Stimulated activated CD8-positive, alpha-beta memory T cell treated with anti-CD3 and anti-CD28 coated beads, Interleukin-4, amount 100 ng/mL, for 1 hour (primary cell): ENCODE data around the gene USP17L17.
"Not testable (repeated sequence)": the region's sequence is repeated elsewhere in the genome, so short reads cannot be mapped to it uniquely, and the experiment has no call there.

ENCODE experiments used
- DNase-seq, 2 donors: peaks; one replicate each; pipeline ENCODE4 v3.0.0-alpha.2; 2020; ENCODE audit warnings: low read depth in 2 of 2, low spot score in 1 of 2

USP17L17 gene, protein sequence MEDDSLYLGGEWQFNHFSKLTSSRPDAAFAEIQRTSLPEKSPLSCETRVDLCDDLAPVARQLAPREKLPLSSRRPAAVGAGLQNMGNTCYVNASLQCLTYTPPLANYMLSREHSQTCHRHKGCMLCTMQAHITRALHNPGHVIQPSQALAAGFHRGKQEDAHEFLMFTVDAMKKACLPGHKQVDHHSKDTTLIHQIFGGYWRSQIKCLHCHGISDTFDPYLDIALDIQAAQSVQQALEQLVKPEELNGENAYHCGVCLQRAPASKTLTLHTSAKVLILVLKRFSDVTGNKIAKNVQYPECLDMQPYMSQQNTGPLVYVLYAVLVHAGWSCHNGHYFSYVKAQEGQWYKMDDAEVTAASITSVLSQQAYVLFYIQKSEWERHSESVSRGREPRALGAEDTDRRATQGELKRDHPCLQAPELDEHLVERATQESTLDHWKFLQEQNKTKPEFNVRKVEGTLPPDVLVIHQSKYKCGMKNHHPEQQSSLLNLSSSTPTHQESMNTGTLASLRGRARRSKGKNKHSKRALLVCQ

DNA sequence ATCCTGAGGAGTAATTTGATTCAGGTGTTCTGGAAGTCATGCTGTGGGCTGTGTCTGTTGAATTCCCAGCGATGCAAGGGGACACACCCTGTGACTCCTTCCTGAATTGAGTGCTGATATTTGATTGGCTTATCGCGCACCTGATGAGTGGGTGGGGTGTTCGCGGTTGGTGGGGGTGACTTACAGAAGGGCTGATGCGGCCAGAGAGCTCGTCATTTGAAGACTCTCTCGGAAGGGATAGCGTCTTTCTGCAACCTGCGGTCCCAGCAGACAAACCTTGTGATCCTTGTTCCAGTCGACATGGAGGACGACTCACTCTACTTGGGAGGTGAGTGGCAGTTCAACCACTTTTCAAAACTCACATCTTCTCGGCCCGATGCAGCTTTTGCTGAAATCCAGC, at the start of gene USP17L17:
TSS of gene USP17L17 (plus strand) at position 301 of the 400 bp plus-strand sequence. CDS start at position 301, 0 bp downstream.
- not testable (repeated sequence) for DNase-seq

DNA sequence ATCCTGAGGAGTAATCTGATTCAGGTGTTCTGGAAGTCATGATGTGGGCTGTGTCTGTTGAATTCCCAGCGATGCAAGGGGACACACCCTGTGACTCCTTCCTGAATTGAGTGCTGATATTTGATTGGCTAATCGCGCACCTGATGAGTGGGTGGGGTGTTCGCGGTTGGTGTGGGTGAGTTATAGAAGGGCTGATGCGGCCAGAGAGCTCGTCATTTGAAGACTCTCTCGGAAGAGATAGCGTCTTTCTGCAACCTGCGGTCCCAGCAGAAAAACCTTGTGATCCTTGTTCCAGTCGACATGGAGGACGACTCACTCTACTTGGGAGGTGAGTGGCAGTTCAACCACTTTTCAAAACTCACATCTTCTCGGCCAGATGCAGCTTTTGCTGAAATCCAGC, 33.3 kb upstream of the USP17L17 start, which contains the start of gene USP17L10:
TSS of gene USP17L10 (plus strand) at position 301 of the 400 bp plus-strand sequence. CDS start at position 301, 0 bp downstream.
- not testable (repeated sequence) for DNase-seq

DNA sequence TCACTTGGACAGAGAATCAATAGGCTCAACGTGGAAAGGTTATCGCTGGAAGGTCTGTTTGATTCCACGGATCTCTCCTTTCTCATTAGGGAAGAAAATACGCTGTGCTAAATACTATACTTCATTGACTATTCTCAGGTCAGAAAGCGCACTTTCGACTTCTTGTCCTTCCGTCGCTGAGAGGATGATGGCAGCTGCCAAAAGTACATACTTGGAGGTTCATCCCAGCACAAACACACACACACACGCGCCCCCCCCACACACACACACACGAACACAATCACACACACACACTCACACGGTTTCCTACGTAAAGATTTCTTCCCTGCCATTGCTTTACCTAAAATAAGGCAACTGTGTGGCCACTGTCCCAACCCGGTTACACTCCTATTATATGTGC, 29.0 kb upstream of the USP17L17 start:
- DNase-seq, result not testable (repeated sequence)

DNA sequence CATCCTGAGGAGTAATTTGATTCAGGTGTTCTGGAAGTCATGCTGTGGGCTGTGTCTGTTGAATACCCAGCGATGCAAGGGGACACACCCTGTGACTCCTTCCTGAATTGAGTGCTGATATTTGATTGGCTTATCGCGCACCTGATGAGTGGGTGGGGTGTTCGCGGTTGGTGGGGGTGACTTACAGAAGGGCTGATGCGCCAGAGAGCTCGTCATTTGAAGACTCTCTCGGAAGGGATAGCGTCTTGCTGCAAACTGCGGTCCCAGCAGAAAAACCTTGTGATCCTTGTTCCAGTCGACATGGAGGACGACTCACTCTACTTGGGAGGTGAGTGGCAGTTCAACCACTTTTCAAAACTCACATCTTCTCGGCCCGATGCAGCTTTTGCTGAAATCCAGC, 28.6 kb upstream of the USP17L17 start, which contains the start of gene USP17L11:
TSS of gene USP17L11 (plus strand) at position 301 of the 400 bp plus-strand sequence. CDS start at position 301, 0 bp downstream.
- not testable (repeated sequence) for DNase-seq

DNA sequence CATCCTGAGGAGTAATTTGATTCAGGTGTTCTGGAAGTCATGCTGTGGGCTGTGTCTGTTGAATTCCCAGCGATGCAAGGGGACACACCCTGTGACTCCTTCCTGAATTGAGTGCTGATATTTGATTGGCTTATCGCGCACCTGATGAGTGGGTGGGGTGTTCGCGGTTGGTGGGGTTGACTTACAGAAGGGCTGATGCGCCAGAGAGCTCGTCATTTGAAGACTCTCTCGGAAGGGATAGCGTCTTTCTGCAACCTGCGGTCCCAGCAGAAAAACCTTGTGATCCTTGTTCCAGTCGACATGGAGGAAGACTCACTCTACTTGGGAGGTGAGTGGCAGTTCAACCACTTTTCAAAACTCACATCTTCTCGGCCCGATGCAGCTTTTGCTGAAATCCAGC, 23.8 kb upstream of the USP17L17 start, which contains the start of gene USP17L12:
TSS of gene USP17L12 (plus strand) at position 301 of the 400 bp plus-strand sequence. CDS start at position 301, 0 bp downstream.
- not testable (repeated sequence) for DNase-seq

DNA sequence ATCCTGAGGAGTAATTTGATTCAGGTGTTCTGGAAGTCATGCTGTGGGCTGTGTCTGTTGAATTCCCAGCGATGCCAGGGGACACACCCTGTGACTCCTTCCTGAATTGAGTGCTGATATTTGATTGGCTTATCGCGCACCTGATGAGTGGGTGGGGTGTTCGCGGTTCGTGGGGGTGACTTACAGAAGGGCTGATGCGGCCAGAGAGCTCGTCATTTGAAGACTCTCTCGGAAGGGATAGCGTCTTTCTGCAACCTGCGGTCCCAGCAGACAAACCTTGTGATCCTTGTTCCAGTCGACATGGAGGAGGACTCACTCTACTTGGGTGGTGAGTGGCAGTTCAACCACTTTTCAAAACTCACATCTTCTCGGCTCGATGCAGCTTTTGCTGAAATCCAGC, 19.1 kb upstream of the USP17L17 start, which contains the start of gene USP17L13:
TSS of gene USP17L13 (plus strand) at position 301 of the 400 bp plus-strand sequence. CDS start at position 301, 0 bp downstream.
- not testable (repeated sequence) for DNase-seq

DNA sequence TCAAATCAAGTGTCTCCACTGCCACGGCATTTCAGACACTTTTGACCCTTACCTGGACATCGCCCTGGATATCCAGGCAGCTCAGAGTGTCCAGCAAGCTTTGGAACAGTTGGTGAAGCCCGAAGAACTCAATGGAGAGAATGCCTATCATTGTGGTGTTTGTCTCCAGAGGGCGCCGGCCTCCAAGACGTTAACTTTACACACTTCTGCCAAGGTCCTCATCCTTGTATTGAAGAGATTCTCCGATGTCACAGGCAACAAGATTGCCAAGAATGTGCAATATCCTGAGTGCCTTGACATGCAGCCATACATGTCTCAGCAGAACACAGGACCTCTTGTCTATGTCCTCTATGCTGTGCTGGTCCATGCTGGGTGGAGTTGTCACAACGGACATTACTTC, 13.4 kb upstream of the USP17L17 start:
- not testable (repeated sequence) for DNase-seq

DNA sequence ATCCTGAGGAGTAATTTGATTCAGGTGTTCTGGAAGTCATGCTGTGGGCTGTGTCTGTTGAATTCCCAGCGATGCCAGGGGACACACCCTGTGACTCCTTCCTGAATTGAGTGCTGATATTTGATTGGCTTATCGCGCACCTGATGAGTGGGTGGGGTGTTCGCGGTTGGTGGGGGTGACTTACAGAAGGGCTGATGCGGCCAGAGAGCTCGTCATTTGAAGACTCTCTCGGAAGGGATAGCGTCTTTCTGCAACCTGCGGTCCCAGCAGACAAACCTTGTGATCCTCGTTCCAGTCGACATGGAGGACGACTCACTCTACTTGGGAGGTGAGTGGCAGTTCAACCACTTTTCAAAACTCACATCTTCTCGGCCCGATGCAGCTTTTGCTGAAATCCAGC, 9.6 kb upstream of the USP17L17 start, which contains the start of gene USP17L15:
TSS of gene USP17L15 (plus strand) at position 301 of the 400 bp plus-strand sequence. CDS start at position 301, 0 bp downstream.
- not testable (repeated sequence) for DNase-seq

DNA sequence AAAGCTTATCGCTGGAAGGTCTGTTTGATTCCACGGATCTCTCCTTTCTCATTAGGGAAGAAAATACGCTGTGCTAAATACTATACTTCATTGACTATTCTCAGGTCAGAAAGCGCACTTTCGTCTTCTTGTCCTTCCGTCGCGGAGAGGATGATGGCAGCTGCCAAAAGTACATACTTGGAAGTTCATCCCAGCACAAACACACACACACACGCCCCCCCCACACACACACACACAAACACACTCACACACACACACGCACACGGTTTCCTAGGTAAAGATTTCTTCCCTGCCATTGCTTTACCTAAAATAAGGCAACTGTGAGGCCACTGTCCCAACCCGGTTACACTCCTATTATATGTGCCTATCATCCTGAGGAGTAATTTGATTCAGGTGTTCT, 5.2 kb upstream of the USP17L17 start:
- DNase-seq, result not testable (repeated sequence)

DNA sequence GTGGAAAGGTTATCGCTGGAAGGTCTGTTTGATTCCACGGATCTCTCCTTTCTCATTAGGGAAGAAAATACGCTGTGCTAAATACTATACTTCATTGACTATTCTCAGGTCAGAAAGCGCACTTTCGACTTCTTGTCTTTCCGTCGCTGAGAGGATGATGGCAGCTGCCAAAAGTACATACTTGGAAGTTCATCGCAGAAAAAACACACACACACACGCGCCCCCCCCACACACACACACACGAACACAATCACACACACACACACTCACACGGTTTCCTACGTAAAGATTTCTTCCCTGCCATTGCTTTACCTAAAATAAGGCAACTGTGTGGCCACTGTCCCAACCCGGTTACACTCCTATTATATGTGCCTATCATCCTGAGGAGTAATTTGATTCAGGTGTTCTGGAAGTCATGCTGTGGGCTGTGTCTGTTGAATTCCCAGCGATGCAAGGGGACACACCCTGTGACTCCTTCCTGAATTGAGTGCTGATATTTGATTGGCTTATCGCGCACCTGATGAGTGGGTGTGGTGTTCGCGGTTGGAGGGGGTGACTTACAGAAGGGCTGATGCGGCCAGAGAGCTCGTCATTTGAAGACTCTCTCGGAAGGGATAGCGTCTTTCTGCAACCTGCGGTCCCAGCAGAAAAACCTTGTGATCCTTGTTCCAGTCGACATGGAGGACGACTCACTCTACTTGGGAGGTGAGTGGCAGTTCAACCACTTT, 4.4 kb downstream of the USP17L17 start, which contains the start of gene USP17L18:
TSS of gene USP17L18 (plus strand) at position 678 of the 728 bp plus-strand sequence. CDS start at position 678, 0 bp downstream.
- DNase-seq, result not testable (repeated sequence)

DNA sequence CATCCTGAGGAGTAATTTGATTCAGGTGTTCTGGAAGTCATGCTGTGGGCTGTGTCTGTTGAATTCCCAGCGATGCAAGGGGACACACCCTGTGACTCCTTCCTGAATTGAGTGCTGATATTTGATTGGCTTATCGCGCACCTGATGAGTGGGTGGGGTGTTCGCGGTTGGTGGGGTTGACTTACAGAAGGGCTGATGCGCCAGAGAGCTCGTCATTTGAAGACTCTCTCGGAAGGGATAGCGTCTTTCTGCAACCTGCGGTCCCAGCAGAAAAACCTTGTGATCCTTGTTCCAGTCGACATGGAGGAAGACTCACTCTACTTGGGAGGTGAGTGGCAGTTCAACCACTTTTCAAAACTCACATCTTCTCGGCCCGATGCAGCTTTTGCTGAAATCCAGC, 9.4 kb downstream of the USP17L17 start, which contains the start of gene USP17L19:
TSS of gene USP17L19 (plus strand) at position 301 of the 400 bp plus-strand sequence. CDS start at position 301, 0 bp downstream.
- not testable (repeated sequence) for DNase-seq

DNA sequence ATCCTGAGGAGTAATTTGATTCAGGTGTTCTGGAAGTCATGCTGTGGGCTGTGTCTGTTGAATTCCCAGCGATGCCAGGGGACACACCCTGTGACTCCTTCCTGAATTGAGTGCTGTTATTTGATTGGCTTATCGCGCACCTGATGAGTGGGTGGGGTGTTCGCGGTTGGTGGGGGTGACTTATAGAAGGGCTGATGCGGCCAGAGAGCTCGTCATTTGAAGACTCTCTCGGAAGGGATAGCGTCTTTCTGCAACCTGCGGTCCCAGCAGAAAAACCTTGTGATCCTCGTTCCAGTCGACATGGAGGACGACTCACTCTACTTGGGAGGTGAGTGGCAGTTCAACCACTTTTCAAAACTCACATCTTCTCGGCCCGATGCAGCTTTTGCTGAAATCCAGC, 14.1 kb downstream of the USP17L17 start, which contains the start of gene USP17L20:
TSS of gene USP17L20 (plus strand) at position 301 of the 400 bp plus-strand sequence. CDS start at position 301, 0 bp downstream.
- DNase-seq, result not testable (repeated sequence)

DNA sequence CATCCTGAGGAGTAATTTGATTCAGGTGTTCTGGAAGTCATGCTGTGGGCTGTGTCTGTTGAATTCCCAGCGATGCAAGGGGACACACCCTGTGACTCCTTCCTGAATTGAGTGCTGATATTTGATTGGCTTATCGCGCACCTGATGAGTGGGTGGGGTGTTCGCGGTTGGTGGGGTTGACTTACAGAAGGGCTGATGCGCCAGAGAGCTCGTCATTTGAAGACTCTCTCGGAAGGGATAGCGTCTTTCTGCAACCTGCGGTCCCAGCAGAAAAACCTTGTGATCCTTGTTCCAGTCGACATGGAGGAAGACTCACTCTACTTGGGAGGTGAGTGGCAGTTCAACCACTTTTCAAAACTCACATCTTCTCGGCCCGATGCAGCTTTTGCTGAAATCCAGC, 18.9 kb downstream of the USP17L17 start, which contains the start of gene USP17L21:
TSS of gene USP17L21 (plus strand) at position 301 of the 400 bp plus-strand sequence. CDS start at position 301, 0 bp downstream.
- not testable (repeated sequence) for DNase-seq

DNA sequence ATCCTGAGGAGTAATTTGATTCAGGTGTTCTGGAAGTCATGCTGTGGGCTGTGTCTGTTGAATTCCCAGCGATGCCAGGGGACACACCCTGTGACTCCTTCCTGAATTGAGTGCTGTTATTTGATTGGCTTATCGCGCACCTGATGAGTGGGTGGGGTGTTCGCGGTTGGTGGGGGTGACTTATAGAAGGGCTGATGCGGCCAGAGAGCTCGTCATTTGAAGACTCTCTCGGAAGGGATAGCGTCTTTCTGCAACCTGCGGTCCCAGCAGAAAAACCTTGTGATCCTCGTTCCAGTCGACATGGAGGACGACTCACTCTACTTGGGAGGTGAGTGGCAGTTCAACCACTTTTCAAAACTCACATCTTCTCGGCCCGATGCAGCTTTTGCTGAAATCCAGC, 23.6 kb downstream of the USP17L17 start, which contains the start of gene USP17L22:
TSS of gene USP17L22 (plus strand) at position 301 of the 400 bp plus-strand sequence. CDS start at position 301, 0 bp downstream.
- not testable (repeated sequence) for DNase-seq

DNA sequence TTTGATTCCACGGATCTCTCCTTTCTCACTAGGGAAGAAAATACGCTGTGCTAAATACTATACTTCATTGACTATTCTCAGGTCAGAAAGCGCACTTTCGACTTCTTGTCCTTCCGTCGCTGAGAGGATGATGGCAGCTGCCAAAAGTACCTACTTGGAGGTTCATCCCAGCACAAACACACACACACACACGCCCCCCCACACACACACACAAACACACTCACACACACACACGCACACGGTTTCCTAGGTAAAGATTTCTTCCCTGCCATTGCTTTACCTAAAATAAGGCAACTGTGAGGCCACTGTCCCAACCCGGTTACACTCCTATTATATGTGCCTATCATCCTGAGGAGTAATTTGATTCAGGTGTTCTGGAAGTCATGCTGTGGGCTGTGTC, 28.0 kb downstream of the USP17L17 start:
- DNase-seq, result not testable (repeated sequence)
